HCEC 1CT (cell line): ENCODE measurements around the gene TMEM63B.
"Not testable (repeated sequence)": the region's sequence is repeated elsewhere in the genome, so short reads cannot be mapped to it uniquely, and the experiment has no call there.

Experiments used
- DNase-seq: peaks from one replicate; pipeline ENCODE4 v3.0.0-alpha.2; 2017

The TMEM63B gene

DNA sequence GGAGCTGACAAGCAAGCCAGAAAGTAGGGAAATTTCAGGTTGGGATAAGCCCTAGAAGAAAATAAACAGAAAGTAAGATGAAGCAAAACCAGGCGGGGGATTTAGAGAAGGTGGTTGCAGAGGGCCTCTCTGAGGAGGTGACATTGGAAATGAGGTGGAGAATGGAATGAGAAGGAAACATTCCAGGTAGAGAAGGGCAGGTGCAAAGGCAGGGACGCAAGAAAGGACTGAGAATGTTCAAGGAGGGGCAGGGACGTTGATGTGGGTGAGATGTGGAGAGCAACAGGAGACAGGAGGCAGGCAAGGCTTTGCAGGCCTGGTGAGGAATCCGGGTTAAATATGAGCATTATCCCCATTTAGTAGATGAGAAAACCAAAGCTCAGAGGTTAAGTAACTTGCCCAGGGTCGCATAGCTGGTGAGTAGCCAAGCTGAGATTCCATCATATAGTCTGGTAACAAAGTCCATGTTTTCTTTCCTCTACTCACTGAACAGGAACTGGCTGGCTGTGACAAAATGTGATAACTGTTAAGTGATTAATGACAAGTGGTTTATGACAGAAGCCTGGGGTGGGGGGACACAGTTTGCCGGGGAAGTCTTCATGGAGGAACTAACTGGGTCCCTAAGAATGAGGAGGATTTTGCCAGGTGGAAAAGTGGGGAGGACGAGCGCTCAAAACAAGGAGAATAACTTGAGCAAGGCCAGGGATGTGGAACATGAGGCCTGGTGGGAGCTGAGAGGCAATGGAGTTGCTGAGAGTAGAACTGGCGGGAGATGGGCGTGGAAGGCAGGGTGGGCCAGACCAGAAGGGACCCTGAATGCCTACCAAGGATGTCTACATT lies 32.7 kb upstream of the TMEM63B start:
- no peak for DNase-seq

DNA sequence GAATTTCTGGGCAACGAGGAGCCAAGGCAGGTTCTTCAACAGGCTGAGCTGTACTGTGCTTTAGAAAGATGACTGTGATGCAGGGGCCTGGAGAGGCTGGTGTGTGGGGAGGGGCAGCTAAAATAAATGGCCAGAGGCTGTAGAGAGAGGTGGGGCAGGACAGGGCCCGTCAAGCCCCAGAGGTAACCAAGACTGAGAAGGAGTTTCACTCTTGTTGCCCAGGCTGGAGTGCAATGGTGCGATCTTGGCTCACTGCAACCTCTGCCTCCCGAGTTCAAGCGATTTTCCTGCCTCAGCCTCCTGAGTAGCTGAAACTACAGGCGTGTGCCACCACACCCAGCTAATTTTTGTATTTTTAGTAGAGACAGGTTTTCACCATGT lies 32.1 kb upstream of the TMEM63B start:
- DNase-seq, result not testable (repeated sequence)

DNA sequence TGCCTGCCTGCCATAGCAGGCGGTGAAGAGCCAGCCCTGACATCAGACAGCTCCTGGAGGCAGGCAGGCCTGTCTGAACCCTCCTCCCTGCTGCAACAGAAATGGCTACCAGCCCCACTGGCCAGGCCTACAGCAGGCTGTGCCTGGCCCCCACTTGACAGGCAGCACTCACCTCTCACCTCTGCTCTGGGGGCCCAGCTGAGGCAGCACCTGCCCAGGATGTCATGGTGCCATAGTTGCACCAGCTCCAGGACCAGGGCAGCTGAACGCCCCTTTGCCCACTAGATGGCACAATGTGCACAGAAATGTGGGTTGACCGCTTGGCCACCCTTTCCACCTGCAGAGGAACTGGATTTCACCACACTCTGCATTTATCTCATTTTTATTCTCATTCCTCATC lies 30.7 kb upstream of the TMEM63B start:
- peak; percentile 57 for DNase-seq

DNA sequence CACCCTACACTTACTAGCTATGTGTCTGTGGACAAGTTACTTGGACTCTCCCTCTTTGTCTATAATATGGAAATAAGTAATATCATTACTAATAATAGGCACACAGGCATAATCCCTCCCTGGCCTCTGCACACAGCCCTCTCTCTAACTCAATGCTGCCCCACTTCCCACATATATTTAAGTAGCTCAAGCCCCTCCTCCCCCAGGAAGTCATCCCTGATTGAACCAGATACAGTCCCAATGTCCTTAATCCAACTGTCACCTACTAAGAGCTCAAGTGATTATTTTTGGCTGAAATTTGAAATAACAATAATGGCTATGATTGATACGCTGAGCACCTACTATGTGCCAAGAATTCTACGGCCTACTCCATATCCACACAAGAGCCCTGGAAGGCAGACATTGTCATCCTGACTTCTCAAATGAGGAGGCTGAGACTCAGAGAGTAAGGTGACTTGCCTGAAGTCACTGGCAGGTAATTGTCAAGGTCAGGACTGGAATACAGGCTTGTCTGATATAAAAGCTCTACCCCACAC lies 29.5 kb upstream of the TMEM63B start:
- no peak for DNase-seq

DNA sequence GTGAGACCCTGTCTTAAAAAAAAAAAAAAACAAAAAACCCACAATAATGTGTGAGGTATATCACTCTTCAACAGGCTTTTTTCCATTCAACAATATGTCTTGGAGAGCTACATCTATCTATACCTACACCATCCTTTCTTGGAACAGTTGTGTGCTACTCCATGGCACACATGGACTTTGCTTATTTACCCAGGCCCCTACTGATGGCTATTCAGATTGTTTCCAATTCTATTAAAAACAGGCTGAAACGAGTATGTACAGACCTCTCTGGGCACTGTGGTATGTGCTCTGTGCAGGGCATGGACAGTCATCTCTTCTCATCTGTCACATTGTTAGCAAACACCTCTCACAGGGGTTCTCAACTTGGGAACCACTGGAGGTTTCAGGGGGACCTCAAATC lies 28.2 kb upstream of the TMEM63B start:
- DNase-seq, result no peak

DNA sequence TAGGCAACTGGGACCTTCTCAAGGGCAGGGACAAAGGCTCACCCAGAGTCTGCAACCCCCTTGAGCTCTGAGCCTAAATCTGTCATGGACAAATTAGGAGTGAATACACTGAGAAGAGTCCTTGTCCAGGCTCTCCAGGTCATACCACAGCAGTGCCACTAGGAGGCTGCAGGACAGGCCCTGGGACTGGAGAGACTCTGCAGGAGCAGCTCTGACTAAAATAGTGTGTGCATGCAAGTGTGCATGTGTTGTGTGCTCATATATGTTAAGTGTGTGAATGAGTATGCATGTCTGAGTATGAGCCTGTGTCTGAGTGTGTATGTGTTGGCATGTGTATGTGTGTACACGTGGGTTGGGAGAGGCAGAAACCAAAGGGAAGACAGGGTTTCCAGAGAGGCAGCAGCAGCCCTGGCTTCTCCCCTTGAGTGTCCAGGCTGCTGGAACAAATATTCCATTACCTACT lies 27.2 kb upstream of the TMEM63B start:
- peak; percentile 52 for DNase-seq

DNA sequence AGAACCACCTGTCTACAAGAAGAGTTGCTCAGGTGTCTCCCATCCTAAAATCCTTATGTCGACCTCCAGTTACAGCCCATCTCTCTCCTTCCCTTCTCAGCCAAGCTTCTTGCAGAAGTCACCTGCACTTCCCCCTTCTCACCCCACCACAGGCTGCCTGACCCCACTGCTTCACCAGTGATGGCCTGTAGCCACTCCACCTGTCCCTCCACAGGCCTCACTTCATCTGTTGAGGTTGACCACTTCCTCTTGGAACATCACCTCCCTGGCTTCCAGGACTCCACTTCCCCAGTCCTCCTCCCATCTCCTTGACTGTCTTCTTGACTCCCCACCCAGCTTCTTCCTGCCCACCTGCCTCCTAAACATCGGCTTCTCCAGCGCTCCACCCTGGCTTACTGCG lies 25.5 kb upstream of the TMEM63B start:
- no peak for DNase-seq

DNA sequence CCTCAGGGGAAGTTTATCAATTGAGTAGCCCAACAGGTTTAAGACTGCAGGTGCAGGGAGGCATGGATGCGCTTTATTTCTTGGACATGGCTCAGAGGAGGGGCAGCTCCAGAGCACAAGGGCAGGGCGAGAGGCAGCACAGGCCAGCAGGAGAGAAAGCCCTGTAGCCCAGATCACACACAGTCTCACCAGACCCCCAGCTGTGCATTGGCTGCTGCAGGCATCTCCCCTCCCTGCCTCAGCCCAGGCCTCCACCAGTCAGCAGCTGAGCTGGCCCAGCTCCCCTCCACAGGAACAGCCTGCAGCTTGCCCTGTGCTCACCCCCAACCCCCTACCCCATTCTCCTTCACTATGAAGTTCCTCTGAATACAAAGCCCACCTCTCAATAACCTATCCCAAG lies 24.8 kb upstream of the TMEM63B start:
- no peak for DNase-seq

DNA sequence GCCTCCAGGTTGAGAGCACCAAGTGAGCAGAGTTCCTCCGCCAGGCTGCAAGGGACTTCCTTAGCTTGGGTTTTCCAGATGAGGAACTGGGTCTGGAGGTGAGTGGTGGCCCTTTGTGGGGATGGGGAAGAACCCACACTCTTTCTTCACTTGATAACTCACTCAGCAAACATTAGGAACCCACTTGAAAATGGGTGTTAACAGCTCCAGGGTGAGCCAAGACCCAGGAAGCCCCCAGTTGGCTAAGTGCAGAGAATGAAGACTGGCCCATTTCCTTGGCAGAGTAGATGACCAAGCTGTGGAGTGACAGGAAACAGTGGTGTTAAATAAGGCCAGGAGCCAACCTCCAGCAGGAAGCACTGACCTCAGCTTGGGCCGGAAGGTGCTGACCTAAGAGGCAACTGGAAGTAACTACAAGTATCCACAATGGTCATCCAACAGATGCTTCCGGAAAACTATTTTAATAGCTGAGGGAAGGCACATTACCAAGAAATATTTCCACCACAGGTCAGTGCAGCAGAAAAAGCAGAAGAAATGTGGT lies 22.8 kb upstream of the TMEM63B start:
- no peak for DNase-seq

DNA sequence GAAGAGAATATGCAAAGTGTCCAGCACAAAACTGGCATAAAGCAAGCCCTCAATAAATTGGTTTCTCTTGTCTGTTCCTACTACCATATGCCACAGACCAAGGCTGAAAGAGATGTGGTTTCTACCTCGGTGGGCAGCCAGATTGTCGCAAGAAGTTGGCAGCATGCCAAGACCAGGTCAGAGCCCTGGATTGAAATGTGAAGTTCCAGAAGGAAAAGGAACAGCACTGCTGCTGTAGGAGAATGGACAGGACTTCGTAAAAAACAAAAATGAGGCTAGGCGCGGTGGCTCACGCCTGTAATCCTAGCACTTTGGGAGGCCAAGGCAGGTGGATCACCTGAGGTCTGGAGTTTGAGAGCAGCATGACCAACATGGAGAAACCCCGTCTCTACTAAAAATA lies 22.2 kb upstream of the TMEM63B start:
- DNase-seq, result no peak

DNA sequence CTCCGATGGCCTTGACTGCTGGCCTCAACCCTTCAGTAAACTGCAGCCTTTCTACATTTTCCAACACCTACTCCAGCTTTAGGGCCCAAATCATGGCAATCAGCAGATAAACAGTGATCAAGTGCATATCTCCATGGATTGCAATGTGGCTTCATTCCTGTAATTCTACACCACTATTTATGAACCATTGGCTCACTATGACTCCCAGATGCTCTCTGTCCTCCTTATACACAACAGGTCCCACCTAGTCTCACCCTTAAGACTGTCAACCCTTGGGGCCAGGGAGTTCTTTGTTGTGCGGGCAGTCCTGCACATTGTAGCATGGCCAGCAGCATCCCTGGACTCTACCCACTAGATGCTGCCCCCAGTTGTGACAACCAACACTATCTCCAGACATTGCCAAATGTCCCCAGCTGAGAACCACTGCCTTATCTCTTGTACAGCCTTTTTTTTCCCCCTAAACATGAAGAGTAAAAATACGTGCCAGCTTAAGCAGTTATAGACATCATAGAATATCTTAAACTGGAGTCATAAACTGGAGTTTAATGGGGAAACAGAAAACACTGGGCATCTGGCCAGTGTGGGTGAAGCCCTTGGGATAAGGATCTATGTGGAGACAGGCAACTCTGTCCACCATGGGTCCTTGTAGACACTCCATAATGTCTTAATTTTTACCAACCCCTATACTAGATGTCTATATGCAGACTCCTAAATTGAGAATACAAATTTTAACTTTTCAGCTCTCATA lies 21.2 kb upstream of the TMEM63B start:
- no peak for DNase-seq

DNA sequence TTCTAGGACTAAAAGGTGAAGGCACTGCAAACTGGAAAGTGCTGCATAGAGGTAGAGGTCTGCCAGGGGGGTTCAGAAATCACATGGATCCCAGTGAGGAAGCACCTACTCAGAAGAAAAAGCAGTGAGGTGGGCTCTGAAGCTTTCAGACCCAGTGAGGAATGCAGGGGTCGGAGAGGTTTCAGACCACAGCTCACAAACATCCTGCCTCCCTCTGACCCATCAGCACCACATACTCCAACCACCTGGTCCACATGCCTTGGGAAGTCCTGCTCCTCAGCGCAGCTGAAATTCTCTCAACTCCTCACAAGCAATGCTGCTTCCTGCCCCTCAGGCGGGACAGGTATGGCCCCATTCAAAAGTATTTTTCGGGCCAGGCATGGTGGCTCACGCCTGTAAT lies 20.3 kb upstream of the TMEM63B start:
- no peak for DNase-seq

DNA sequence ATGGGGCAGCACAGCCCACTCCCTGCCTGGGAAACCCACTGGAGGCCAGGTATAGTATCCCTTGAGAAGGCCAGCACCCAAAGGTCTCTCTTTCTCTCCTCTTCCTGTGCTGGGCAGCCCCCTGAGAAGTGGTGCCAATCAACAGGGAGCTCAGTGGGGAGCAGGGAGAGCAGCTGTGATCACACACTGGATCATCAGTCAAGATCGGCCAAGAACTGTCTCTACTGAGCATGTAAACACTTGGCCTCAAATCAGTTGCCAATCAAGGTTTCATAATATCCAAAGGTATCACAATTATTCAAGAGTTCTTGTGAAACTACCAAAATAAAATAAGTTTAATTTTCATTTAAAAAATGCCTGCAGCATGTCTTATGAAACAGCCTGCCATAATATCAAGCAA lies 18.9 kb upstream of the TMEM63B start:
- DNase-seq, result no peak

DNA sequence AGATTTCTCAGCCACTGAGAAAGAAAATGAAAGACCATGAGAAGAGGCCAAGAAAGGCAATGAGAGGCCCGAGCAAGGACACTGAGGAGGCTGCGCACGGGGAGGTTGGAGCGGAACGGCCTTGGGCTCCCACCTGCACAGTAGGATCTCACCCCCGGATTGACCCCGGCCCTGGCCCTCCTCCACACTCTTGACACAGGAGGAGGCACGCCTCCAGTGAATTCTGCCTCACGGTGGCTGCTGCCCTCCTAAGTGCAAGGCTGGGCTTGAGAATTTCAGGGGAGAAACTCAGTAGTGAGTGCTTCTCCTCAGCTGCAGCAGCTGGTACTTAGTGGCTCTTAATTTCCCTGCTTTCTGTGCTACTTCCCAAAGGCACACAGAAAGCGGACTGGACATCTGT lies 18.1 kb upstream of the TMEM63B start:
- DNase-seq, result no peak

DNA sequence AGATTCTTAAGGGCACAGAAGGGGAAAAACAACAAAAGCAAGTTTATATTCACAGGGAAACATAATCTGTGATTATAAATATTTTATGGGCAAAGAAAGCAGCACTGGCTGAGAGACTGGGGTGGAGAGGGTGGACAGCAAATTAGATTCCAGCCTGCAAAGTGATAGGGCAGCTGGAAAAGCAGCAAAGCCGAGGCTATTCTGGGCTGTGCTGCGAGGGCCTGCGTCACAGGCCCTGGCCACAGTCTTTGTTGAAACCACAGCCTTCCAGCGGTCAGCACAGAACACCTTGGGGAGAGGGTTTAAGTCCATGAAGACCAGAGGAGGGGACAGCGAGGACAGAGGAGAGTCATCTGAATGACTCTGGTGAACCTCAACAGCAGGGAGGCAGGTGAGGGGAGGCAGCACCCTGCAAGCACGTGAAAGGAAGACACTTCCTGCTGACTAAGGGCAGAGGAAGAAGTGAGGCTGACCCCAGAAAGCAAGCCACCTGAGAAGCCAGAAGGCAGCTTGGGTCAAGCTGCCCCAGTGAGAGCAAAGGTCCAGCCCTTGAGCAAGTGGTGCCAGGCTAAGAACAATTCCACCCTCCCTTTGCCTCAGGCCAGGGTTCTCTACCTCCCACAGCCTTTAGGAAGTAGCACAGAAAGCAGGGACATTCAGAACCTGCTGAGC lies 17.2 kb upstream of the TMEM63B start:
- no peak for DNase-seq

DNA sequence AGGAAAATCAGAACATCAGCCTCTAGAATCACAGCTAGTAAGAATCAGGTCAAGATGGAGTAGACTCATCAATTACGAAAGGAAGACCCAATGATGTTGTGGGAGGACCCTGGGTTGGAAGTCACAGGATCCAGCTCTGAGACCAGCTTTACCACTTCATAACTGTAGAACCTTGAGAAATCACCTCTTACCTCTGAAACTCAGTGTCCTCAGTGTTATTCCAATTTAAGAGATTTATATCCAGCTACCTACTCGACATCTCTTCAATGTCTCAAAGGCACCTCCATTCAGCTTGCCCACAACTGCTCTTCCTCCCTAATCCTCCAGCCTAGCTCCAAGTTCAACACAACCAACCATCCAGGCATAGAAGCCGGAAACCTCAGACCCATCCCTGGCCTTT lies 16.4 kb upstream of the TMEM63B start:
- DNase-seq, result no peak

DNA sequence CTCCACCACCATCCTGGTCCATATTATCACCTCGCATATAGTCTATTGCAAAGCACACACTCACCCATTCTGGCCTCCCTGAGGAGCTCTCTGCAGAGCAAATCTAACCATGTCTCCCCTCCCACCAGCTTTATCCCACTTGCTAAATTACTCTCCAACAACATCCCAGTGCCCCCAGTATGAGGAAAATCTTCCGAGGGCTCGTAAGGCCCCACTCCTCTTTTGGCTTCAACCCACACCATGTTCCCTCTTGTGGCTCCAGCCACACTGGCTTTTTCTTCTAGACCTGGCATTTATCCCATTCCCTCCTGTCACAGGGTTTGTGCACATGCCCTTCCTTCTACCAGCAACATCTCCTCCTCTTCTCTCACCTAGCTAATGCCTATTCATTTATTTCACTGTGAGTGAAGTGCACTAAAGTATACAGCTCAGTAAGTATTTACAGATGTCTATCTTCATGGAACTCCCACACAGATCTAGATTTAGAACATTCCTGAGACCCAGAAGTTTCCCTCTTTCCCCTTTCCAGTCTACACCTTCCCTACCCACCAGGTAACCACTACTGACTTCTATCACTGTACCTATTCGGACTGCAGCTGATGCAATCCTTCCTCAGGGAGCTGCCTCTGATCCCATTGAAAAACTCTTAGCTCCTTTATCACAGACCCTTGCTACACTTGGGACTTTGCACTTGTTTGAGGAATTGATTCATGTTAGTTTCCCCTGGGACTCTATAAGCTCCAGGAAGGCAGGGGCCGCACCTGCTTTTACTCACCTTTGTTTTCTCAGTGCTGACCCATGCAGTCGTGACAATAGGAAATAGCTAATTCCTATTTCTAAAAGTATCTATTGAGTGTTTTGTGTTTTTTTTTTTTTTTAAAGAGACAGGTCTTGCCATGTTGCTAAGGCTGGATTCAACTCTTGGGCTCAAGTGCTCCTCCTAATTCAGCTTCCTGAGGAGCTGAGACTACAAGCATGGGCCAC lies 15.6 kb upstream of the TMEM63B start:
- no peak for DNase-seq

DNA sequence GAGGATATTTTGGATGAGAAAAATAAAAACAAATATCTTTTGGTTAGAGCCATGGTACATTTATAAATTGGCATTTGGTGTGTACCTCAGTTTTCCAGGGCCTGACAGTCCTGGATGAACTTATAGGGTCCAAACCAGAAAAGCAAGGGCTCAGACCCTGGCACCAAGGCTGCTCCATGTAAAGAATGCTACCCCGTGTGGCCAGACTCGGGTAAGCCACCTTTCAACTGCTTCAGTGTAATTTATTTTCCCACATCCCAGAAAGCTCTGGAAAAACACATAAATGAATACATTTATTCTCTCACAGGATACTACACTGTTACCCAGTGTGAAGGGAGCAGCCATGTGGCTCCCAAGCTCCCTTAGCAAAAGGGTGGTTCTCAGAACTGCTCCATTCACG lies 13.9 kb upstream of the TMEM63B start:
- no peak for DNase-seq

DNA sequence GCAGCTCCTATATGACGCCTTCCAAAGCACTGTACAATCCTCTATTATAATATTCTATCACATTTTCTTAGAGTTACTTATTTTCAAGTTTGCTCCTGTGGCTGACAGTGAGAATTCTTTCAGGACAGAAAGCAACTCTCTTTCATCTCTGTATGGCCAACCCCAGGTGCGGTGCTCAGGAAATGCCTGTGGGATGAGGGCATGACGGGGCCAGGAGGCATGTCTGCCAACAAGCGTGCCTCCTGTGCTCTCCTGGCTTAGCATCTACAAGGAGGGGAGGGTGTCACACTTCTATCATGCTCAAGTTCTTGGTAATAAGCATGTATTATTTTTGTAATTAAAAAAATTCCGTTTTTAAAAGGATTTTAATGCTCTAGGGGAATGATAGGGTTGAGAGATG lies 11.5 kb upstream of the TMEM63B start:
- no peak for DNase-seq

DNA sequence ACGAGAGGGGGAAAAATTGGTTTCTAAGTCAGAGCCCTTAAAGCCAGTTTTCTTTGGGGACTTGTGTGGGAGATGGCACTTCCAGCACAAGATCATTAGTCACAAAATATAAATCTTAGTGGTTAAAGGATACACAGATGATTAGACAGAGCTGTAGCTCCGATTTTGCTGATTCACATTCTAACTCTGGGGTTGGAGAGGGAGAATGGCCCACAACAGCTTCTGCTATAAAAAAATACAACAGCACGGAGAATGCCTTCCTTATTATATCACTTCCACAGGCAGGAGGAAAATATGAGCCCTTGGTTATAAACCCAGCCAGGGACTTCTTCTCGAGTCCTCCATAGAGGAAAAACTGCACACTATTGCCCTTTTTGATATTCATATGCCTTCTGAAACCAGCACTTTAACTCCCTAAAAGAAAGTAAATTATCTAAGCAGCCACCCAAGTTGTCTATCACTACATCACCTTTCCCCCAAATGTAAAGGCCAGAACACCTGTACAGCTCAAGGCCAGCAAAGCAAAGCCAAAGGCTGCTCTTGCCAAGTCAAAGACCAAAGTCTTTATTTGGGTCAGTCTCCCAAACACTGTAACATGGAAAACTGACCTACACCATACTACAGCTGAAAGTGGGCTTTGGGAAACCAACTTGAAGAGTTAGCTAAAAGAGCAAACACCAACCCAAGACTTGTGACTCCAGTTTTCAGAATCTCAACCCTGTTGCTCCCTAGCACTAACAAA lies 10.5 kb upstream of the TMEM63B start:
- peak; percentile 88 for DNase-seq
